SW 1271 (cell line): ENCODE measurements around the gene TIPIN.
A peak's percentile ranks its signal among the peaks of the same experiment; 100 is the strongest.
"Not testable (repeated sequence)": the region's sequence is repeated elsewhere in the genome, so short reads cannot be mapped to it uniquely, and the experiment has no call there.

ENCODE experiments used
- DNase-seq, 2 experiments: peaks; one replicate each; lab custom pipeline; 2025; lab: John Stamatoyannopoulos, UW

TIPIN gene

DNA sequence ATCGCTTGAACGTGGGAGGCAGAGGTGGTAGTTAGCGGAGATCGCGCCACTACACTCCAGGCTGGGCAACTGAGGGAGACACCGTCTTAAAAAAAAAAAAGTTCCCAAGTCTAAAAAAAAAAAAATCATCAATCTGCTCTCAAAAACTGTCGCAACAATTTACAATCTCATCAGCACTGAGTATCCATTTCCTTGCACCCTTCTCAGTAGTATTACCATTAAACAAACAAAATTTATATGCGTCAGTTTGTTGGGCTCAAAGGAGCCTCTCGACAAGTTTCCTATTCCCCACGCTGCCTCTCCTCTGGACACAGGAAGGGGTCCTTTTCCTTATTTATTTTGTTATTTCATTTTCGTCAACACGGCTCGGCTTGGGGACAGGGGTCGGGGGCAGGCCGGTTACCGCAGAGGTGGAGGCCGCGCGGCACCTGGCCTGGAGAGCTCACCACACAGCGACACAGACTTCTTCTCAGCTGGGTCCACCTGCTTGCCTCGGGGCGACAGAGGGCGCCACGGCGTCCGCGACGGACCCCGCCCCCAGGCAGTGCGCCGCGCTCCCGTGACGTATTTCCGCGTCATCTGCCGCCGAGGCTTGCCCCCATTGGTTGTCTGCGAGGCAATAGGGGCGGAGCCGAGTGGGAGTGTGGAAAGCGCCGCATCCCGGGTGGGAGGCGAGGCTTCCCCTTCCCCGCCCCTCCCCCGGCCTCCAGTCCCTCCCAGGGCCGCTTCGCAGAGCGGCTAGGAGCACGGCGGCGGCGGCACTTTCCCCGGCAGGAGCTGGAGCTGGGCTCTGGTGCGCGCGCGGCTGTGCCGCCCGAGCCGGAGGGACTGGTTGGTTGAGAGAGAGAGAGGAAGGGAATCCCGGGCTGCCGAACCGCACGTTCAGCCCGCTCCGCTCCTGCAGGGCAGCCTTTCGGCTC lies 30.0 kb upstream of the TIPIN start, which contains the start of gene MAP2K1:
Gene MAP2K1, plus strand, starts transcription at position 709 of the 920 bp plus-strand sequence. CDS start 436 bp downstream, outside the sequence.
- peak; percentile 95 to 96 for DNase-seq

DNA sequence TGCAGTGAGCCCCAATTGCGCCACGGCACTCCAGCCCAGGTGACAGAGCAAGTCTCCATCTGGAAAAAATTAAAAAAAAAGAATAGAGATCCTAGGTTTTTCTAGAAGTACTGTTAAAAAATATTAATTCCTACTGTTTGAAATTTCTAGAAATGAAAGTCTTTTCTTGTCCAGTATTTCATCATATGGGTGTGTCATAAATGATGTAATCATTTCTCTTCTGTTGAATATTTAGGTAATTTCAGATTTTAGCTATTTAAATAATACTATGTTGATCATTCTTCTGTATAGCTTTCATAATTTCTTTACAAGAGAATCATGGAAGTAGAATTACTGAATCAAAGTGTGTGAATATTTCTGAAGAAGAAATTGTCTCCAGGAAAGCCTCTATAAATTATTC lies 24.9 kb upstream of the TIPIN start:
- DNase-seq: not testable (repeated sequence)

DNA sequence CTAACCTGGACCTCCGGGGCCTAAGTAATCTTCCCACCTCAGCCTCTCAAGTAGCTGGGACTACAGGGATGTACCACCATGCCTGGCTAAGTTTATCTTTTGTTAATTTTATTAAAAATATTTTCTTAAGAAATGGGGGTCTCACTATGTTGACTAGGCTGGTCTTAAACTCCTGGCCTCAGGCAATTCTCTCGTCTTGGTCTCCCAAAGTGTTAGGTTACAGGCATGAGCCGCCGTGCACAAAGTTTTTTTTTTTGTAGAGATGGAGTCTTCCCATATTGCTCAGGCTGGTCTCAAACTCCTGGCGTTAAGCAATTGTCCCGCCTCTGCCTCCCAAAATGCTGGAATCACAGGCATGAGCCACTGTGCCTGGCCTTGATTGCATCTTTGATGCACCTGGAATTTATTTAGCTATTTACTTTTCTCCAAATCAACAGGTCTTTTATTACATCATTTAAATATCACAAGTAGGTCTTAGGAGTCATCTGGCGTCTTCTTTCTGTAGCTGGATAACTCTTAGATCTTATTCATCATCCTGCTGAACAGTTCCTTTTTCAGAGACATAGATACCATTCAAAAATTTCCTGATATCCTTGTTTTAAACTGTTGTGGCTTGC lies 22.4 kb upstream of the TIPIN start:
- no peak for DNase-seq

DNA sequence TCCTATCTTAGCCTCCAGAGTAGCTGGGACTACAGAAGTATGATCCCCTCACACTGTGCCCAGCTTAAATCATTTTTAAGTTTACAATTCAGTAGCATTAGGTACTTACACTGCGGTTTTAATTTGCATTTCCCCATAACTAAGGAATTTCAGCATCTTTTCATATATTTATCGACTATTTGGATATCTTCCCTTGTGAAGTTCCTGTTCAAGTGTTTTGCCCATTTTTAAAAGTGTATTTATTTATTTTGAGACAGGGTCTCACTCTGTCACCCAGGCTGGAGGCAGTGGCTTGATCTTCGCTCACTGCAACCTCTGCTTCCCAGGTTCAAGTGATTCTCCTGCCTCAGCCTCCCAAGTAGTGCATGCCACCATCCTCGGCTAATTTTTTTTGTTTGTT lies 17.7 kb upstream of the TIPIN start:
- no peak for DNase-seq

DNA sequence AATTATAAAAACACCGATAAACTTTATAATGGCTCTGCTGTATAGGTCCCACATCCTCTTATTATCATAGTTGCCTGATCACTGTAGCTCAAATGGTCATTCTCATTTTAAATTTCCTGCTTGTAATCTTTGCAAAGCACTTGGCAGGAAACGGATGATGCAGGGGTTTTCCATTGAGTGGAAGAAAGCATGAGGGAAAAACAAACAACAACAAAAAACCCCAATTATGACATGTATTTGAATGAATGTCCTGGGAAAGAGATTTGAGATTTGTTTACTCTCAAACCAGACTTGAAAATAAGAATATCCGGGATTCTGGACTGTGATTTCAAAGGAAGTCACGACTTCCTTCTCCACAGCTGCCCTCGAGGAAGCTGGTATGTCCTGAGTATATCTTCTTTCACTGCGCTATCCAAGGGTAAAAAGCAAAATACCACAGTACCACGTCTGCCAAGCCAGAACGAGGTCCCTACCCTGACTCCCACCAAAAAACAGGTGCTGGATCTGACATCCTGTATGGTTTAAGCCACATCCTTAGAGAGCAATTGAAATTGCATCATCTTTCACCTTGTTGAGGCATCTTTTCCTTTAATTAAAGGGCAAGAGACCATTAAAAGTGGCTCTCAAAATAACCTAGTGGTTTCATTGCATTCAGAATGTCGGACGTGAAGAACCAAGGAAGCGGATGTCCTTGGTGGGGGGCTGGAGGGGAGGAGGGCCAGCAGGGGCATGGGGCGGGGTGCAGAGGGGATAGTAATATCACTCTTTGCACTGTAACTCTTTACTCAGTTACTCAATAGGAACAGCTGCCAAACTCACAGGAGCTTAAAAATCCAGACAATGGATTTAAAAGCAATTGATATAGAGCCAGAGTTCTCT lies 13.5 kb upstream of the TIPIN start:
- DNase-seq: peak; percentile 15 to 69

DNA sequence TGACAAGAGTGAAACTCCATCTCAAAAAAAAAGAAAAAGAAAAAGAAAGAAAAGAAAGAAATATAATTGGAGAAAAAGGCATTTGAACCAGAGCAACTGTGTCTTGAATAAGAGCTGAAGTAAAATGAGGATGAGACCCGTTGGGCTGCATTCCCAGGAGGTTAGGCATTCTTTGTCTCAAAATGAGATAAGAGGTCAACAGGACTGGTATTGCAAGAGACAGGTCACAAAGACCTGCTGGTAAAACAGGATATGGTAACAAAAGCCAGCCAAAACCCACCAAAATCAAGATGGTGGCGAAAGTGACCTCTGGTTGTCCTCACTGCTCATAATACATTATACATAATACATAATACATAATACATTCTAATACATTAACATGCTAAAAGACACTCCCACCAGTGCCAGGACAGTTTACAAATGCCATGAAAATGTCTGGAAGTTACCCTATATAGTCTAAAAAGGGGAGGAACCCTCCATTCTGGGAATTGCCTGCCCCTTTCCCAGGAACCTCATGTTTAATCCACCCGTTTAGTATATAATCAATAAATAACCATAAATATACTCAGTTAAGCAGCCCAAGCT lies 8.6 kb upstream of the TIPIN start:
- no peak for DNase-seq

DNA sequence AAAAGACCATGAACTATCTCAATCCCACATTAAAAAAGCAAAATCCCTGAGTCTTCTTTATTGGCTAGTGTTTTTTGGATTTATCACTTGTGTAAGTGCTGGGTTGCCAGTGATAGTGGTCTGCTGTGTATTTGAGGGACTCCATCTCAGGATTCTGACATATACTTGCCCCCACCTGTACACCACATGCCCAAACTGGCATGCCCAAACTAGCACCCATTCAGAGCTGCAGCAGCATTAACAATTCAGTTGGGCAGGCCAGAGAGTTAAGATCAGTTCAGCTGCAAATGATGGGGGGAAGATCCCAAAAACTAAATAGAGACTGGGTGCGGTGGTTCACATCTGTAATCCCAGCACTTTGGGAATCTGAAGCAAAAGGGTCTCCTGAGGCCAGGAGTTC lies 6.3 kb upstream of the TIPIN start:
- DNase-seq: no peak

DNA sequence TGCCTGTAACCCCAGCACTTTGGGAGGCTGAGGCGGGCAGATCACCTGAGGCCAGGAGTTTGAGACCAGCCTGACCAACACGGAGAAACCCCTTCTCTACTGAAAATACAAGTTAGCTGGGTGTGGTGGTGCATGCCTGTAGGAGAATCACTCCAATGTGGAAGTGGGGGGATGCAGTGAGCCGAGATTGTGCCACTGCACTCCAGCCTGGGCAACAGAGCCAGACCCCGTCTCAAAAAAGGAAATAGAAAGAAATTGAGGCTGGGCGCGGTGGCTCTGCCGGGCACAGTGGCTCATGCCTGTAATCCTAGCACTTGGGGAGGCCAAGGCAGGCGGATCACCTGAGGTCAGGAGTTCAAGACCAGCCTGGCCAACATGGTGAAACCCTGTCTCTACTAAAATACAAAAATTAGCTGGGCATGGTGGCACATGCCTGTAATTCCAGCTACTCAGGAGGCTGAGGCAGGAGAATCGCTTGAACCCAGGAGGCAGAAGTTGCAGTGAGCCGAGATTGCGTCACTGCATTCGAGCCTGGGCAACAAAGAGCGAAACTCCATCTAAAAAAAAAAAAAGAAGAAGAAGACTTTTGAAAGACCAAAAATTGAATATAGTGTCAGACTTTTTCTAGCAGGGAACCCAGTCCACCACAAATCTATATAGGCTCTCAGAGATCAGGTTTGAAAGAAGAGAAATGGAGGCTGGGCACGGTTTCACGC lies 5.4 kb upstream of the TIPIN start:
- DNase-seq: not testable (repeated sequence)

DNA sequence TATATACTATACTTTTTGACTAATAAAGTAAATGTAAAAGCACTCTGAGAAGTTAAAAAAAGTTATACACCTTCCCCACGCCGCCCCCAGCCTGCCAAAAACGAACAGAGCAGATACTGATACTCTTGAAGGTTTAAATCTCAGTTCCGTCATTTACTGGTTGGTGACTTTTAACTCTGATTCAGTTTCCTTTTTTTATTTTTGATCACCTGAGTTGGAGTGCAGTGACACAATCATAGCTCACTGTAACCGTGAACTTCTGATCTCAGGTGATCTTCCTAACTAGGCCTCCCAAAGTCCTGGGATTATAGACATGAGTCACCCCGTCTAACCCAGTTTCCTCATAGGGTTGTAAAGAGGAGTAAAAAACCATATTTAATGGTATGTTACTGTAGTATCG lies 3.3 kb upstream of the TIPIN start:
- no peak for DNase-seq

DNA sequence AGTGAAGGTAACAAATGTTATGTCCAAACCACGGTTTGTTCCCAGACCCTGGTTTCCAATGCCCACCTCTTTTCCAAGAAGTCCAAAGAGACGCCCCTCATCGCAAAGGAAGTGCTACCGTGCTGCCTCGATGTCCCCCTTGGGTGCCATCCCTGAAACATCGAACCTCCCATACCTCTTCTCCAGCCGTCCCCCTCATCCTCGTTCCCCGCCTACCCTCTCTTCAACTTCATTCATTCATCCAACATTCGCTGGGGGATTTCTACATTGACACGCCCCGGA lies 467 bp downstream of the TIPIN start:
- DNase-seq: no peak

DNA sequence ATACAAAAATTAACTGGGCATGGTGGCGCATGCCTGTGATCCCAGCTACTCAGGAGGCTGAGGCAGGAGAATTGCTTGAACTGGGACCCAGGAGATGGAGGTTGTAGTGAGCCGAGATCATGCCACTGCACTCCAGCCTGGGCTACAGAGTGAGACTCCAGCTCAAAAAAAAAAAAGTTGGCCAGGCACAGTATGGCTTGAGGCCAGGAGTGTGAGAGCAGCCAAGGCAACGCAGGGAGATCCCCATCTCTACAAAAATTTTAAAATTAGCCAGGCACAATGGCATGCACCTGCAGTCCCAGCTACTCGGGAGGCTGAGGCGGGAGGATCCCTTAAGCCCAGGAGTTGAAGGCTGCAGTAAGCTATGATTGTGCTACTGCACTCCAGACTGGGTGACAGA lies 8.0 kb downstream of the TIPIN start:
- DNase-seq: not testable (repeated sequence)

DNA sequence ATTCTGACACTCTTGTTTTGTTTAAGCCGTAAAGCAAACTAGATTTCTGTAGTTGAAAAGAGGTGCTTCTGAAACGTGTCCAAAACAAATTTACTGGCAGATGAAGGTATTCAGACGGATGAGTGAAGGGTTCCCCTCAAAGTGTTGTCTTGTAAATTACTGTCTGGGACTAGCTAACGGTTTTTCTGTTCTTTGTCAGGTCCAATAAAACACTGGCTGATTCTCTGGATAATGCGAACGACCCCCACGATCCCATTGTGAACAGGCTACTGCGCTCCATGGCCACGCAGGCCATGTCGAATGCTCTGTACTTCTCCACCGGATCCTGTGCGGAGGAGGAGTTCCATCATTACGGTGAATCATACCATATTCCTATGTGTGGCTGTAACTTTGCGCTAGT lies 27.7 kb downstream of the TIPIN start:
- no peak for DNase-seq

DNA sequence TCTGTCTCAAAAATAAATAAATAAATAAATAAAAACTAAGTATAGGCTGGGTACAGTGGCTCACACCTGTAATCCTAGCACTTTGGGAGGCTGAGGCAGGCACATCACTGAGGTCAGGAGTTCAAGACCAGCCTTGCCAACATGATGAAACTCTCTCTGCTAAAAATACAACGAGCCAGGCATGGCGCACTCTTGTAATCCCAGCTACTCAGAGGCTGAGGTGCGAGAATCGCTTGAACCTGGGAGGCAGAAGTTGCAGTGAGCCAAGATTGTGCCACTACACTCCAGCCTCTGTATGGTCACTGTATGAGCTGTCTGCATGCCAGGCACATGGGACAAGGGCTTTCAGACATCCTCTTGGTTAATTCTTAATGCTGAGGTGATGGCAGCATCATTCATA lies 28.7 kb downstream of the TIPIN start:
- no peak for DNase-seq

DNA sequence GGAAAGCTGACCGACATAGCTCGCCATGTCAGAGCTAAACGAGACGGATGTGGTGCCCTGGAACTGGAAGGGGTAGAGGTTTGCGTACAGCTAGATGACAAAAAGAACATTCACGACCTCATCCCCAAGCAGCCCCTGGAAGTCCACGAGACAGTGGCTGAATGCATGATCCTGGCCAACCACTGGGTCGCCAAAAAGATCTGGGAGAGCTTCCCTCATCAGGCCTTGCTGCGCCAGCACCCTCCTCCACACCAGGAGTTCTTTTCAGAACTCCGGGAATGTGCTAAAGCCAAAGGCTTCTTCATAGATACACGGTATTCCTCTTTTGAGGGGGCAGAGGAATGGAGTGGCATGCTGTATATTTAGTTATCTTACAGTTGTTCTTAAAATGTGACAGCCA lies 30.4 kb downstream of the TIPIN start:
- DNase-seq: no peak

DNA sequence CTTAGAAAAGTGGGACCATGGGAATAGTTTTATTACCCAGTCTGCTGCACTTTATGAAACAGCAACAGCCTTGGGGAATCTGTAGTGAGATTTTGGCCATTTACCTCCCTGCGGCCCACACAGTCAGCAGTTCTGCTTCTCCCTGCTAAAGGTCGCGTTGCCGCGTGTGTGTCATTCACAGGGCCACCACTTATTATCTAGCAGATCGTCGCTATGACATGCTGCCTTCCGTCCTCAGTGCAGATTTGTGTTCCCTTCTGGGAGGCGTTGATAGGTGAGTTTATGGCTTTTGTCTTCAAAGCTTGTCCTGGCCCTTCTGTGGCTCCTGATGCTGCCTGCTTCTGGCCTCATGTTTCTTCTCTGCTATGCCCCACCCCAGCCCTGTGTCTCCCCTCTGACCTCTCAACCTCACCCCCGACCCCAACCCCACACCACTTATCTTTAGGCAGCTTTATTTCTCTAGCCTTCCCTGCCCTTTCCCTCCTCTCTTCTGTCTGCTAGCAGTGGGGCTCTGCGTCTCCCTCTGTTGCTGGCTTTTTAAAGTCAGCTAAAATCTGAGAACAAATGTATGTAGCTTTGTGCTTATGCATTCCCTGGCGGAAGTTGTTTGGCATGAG lies 33.1 kb downstream of the TIPIN start:
- DNase-seq: no peak

DNA sequence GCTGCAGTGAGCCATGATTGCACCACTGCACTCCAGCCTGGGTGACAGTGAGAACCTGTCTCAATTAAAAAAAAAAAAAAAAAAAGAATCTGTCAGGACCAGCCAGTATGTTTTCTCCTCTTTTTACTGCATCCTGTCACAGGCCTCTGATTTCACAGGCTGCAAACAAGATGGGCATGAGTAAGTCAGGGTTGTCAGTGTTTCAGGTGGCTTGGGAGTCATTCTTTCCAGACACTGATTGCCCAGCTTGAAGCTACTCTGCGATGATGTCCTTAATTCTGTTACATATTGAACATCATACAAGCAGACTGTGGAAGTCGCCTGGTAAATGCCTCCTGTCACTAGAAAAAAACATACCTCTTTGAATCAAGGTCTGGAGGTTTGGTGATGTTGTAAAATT lies 44.3 kb downstream of the TIPIN start:
- no peak for DNase-seq

DNA sequence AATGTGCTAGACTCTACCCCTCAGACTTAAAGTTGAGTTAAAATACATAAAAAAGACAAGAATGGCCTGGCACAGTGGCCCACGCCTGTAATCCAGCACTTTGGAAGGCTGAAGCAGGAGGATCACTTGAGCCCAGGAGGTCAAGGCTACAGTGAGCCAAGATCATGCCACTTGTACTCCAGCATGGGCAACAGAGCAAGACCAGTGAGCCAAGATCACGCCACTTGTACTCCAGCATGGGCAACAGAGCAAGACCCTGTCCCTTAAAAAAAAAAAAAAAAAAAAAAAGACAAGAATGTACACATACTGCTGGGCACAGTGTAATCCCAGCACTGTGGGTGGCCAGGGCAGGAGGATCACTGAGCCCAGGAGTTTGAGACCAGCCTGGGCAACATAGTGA lies 45.7 kb downstream of the TIPIN start:
- DNase-seq: no peak

DNA sequence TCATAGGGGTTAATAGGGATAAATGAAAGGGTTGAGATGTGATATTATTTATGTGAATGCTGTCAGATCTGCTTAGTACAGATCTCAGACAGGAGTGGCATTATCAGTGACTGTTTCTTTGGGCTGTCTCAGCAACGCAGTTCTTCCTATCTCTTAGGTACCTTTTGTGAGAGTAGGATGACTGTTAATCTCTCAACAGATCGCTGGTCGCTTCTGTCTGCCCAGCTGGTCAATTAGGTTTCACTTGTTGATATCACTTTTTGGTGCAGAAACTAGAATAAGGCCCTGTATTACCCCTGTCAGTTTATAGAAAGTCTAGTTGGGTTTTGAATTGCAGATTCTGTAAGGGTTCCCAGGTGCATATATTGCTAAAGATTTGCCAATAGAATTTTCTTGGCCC lies 46.7 kb downstream of the TIPIN start:
- no peak for DNase-seq

DNA sequence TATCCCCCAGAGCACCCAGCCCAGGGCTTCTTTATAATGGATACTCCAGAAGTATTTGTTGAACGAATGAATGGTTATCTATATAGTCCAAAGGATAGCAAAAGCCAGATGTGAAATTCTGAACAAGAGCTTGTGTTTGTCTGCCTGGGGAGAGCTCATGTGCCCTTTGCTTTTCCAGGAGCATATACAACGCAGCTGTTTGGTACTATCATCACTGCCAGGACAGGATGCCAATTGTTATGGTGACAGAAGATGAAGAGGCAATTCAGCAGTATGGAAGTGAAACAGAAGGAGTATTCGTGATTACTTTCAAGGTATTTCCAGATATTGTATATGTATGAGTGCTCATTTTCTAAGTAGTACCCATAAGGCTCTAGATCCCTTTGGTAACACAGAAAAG lies 48.0 kb downstream of the TIPIN start:
- no peak for DNase-seq

DNA sequence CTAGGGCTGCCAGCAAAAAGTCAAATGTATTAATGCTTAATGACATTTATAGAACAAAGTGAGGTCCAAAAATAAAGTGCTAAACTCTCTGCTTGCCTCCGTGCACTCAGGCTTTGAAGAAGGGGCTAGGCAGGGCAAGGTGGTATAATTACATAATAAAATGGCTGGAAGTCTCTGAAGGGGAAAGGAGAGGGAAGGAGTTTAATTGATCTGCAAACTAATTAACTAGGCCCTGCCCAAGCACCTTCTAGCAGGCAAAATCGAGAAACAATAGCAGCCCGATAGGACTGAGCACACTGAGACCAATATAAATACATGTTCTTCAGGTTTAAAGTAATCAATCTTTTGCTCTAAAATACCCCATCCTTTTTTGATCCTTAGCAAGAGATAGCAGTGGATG lies 50.1 kb downstream of the TIPIN start:
- no peak for DNase-seq

DNA sequence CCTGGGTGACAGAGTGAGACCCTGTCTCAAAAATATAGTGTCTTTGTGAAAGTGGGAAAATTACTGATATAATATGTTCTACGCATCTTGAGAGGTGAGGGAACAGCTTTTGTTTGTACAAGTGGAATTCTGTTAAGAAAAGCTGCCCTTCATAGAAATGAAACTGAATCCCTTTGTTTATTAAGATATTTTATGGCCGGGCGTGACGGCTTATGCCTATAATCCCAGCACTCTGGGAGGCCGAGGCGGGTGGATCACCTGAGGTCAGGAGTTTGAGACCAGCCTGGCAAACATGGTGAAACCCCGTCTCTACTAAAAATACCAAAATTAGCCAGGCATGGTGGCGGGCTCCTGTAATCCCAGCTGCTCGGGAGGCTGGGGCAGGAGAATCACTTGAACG lies 52.1 kb downstream of the TIPIN start:
- not testable (repeated sequence) for DNase-seq
